ENCODE results near the gene ZDHHC18.
A peak's percentile ranks its signal among the peaks of the same experiment; 100 is the strongest.
"Not testable (repeated sequence)": the region's sequence is repeated elsewhere in the genome, so short reads cannot be mapped to it uniquely, and the experiment has no call there.

ZDHHC18 gene

GRCh38 chr1:26832249-26832960, 5.9 kb downstream of the ZDHHC18 start:
- no peak for DNase-seq (ENCODE audit: extremely low read depth in 1 of 2, low read depth in 1 of 2)

- DNase-seq (ENCODE audit: extremely low read depth in 1 of 2, low read depth in 1 of 2), result peak; percentile 62 to 86
Measured at GRCh38 chr1:26833432-26834405, 7.2 kb downstream of the ZDHHC18 start.

DNA sequence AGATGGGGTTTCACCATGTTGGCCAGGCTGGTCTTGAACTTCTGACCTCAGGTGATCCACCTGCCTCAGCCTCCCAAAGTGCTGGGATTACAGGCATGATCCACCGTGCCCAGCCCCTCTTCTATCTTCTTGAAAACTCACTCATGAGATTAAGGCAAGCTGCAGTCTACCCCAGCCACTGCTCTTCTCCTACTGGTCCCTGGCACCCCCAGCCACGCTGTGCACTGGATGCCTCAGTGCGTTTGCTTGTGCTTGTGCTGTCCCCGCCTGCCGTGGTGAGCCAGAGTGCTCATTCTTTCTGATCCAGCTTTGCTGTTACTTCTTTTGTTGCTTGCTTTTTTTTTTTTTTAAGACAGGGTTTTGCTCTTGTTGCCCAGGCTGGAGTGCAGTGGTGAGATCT, 11.2 kb downstream of the ZDHHC18 start:
- DNase-seq (ENCODE audit: extremely low read depth in 1 of 2, low read depth in 1 of 2), result not testable (repeated sequence)

GRCh38 chr1:26838474-26839338, 12.2 kb downstream of the ZDHHC18 start:
- DNase-seq (ENCODE audit: extremely low read depth in 1 of 2, low read depth in 1 of 2), result peak in 1 of 2 donors; percentile 48

- no peak for DNase-seq (ENCODE audit: extremely low read depth in 1 of 2, low read depth in 1 of 2)
Measured at GRCh38 chr1:26839339-26839722, 12.8 kb downstream of the ZDHHC18 start.

DNA sequence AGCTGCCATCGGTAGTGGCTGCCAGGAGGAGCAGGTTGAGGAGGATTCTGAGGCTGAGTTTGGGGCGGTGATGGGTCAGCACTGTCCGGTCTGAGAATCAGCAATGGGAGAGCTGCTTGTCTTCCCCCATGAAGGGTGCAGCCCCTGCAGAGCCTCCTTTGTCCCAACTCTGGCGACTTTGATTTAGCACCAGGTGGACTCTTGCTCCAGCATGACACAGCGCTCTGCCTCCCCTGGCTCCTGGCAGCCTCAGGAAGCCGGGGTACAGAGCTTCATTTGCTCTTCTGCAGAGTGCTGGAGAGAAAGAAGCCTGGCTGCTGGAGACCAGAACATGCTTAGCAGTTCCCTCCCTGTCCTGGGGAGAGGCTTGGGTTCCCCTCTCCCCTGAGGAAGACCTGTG, 13.3 kb downstream of the ZDHHC18 start:
- DNase-seq (ENCODE audit: extremely low read depth in 1 of 2, low read depth in 1 of 2), result no peak

GRCh38 chr1:26844424-26845196, 18.1 kb downstream of the ZDHHC18 start:
- no peak for DNase-seq (ENCODE audit: extremely low read depth in 1 of 2, low read depth in 1 of 2)

DNA sequence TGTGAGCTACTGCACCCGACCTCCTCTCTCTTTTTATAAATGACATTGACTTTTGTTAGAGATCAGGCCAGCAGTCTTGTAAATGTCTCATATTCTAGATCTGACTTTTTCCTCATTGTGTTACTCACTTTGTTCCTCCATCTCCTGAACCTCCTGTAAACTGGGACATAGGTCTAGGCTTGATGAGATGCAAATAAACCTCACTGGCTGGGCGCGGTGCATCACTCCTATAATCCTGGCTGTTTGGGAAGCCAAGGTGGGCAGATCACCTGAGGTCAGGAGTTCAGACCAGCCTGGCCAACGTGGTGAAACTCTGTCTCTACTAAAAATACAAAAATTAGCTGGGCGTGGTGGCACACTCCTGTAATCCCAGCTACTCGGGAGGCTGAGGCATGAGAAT, 21.3 kb downstream of the ZDHHC18 start:
- not testable (repeated sequence) for DNase-seq (ENCODE audit: extremely low read depth in 1 of 2, low read depth in 1 of 2)

DNA sequence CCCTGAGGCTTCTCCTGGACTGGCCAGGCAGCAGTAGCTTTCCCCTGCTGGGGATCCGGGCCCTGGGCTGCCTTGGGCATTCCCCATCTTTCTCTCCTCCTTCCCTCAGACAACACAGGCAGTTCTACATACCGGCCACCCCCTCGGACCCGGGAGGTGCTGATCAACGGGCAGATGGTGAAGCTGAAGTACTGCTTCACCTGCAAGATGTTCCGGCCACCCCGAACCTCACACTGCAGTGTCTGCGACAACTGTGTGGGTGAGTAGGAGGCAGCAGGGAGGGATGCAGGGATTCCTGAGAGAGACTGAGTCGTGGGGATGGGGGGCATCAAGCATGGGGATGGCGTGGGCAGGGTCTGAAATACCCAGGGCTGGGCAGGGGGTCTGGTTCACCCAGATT, 22.0 kb downstream of the ZDHHC18 start:
- DNase-seq (ENCODE audit: extremely low read depth in 1 of 2, low read depth in 1 of 2), result no peak

DNA sequence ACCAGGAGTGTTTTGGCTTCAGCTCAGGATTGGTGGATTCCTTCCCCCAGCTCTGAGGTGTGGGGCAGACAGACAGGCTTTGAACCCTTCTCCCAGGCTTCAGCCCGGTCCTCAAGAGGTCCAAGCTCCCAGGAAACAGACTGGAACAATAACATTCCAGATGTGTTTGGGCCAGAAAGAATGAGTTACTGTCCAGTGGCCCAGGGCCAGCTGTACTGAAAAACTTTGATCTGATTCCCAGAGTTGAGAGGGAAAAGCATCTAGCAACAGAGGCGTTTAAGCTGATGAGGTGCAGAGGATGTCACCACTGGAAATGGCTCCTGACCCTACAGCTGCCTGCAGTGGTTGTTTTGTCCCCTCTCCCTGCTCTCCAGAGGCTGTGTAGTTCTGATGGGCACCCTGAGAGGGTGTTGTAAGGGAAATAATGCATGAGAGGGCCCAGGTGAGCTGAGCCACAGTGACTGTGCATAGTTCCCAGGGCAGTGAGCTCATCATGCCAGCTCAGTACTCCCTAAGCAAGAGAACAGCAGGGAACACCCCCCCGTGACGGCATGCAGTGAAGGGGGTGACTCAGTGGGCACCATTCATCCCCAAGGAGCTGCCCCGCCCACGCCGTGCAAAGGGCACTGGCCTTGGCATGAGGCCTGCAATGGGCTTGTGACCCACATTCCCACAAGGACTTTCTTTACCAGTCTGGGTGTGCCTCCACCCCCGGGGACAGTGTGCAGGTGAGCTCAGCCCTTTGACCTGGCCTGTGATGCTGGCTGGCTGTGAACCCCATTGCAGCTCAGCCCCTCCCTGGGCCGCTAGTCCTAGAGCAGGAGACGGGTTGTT, 22.7 kb downstream of the ZDHHC18 start:
- DNase-seq (ENCODE audit: extremely low read depth in 1 of 2, low read depth in 1 of 2), result no peak

- DNase-seq (ENCODE audit: extremely low read depth in 1 of 2, low read depth in 1 of 2), result no peak
Measured at GRCh38 chr1:26851106-26851684, 24.7 kb downstream of the ZDHHC18 start.

- no peak for DNase-seq (ENCODE audit: extremely low read depth in 1 of 2, low read depth in 1 of 2)
Measured at GRCh38 chr1:26852701-26853100, 26.2 kb downstream of the ZDHHC18 start.

- peak in 1 of 2 donors; percentile 71 for DNase-seq (ENCODE audit: extremely low read depth in 1 of 2, low read depth in 1 of 2)
Measured at GRCh38 chr1:26853156-26853555, 26.7 kb downstream of the ZDHHC18 start.

GRCh38 chr1:26853600-26853999, 27.1 kb downstream of the ZDHHC18 start:
- no peak for DNase-seq (ENCODE audit: extremely low read depth in 1 of 2, low read depth in 1 of 2)

- no peak for DNase-seq (ENCODE audit: extremely low read depth in 1 of 2, low read depth in 1 of 2)
Measured at GRCh38 chr1:26854906-26855305, 28.4 kb downstream of the ZDHHC18 start.

GRCh38 chr1:26855636-26856035, 29.1 kb downstream of the ZDHHC18 start:
- DNase-seq (ENCODE audit: extremely low read depth in 1 of 2, low read depth in 1 of 2), result no peak

DNA sequence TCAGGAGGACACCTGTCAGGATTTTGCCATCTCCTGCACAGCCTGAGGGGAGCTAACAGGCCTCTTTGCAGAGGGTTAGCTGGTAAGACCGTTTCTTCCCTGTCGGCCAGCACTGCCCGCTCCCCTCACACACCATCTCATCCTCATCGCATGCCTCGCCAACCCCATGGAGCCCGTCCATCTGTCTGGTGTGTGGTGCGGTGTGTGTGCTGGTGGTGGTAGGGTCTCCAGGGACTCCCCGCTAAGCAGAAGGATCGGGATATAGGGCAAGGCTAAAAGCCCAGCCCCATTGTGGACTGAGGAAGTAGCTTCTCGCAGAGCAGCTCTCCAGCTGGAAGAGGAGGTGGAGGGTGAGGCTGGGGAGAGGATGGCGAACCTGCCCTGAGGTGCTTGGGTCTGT, 29.7 kb downstream of the ZDHHC18 start:
- no peak for DNase-seq (ENCODE audit: extremely low read depth in 1 of 2, low read depth in 1 of 2)

GRCh38 chr1:26856604-26857469, 30.3 kb downstream of the ZDHHC18 start:
- DNase-seq (ENCODE audit: extremely low read depth in 1 of 2, low read depth in 1 of 2), result no peak
